ENCODE measurements around the gene SLC37A2. TPM values are rescaled to one million over a fixed set of nuclear protein-coding genes. Genes with fewer than 3 reads are reported as not detected.

Gene SLC37A2
- total and polyA plus RNA-seq, 8 donors, result 0.87 to 5.3 (median 3.2) TPM; not detected in 2

DNA sequence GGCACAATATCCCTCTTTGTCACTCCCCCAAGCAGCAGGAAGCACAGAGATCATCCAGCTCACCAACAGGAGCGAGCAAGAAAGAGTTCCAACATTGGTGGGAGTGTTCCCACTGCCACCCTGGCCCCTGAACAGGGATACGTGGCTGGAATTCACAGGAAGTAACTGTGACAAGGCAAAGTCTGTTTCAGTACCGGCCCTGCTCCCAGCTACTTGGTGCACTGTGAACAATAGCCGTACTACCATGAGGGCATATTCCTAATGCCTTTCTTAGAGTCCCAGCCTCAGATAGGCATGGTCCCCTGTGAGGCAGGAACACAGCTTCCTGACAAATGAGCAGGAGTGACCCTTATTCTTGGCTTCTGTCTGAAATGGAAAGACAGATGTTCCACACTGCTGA lies 1.8 kb upstream of the SLC37A2 start:
- H3K9me3 ChIP-seq, result no peaks in the 10 kb centered on the region
- 67 to 75% (median 73%) methylated on average over 4 of the region's 4 CpGs for WGBS, 5 donors
- no peak for DNase-seq
- TF ChIP-seq POLR2AphosphoS5 (IDR thresholded peaks at IDR 0.05), result no peak
- TF ChIP-seq, protein P1, sequence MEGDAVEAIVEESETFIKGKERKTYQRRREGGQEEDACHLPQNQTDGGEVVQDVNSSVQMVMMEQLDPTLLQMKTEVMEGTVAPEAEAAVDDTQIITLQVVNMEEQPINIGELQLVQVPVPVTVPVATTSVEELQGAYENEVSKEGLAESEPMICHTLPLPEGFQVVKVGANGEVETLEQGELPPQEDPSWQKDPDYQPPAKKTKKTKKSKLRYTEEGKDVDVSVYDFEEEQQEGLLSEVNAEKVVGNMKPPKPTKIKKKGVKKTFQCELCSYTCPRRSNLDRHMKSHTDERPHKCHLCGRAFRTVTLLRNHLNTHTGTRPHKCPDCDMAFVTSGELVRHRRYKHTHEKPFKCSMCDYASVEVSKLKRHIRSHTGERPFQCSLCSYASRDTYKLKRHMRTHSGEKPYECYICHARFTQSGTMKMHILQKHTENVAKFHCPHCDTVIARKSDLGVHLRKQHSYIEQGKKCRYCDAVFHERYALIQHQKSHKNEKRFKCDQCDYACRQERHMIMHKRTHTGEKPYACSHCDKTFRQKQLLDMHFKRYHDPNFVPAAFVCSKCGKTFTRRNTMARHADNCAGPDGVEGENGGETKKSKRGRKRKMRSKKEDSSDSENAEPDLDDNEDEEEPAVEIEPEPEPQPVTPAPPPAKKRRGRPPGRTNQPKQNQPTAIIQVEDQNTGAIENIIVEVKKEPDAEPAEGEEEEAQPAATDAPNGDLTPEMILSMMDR (IDR thresholded peaks at IDR 0.05), result no peak
- no peak for TF ChIP-seq POLR2A (IDR thresholded peaks at IDR 0.05)
- TF ChIP-seq EP300 (IDR thresholded peaks at IDR 0.05), result no peak
- H3K4me1 ChIP-seq, result peaks cover 0 to 17% (median 14%) of the 10 kb centered on the region in 4 donors
- intact Hi-C loops (cut with DNase I; ENCODE audit: low total_unique reads), result no loop called here
- H3K36me3 ChIP-seq, result no peaks in the 10 kb centered on the region
- H3K27ac ChIP-seq, result no peak overlapping the region
- H3K27me3 ChIP-seq, result peaks cover 0 to 14% (median 0%) of the 10 kb centered on the region in 3 donors
- H3K4me3 ChIP-seq, result no peak overlapping the region

- TF ChIP-seq, protein P1 (IDR thresholded peaks at IDR 0.05), result no peak
- TF ChIP-seq POLR2AphosphoS5 (IDR thresholded peaks at IDR 0.05), result no peak
- no peak for TF ChIP-seq POLR2A (IDR thresholded peaks at IDR 0.05)
- no peak for TF ChIP-seq EP300 (IDR thresholded peaks at IDR 0.05)
- Histone ChIP-seq H3K9me3 (no peaks in the 10 kb centered on the region), H3K4me3 (peak overlapping the region; percentile 58 to 66 (median 60)), H3K4me1 (peaks cover 0 to 17% (median 14%) of the 10 kb centered on the region in 4 donors), H3K27me3 (peaks cover 0 to 14% (median 3%) of the 10 kb centered on the region in 3 donors), H3K27ac (peak overlapping the region; percentile 53 to 83 (median 75)), H3K36me3 (no peaks in the 10 kb centered on the region)
- intact Hi-C loops (cut with DNase I; ENCODE audit: low total_unique reads), result no loop called here
- DNase-seq, result peak in 1 of 2 donors; percentile 25
- 42 to 47% (median 45%) methylated on average over 19 of the region's 19 CpGs for WGBS, 5 donors
Measured at GRCh38 chr11:125062218-125062930, 731 bp upstream of the SLC37A2 start.

- 6 to 41% (median 9%) methylated on average over 5 to 38 of the region's 38 CpGs for WGBS, 5 donors
- TF ChIP-seq EP300 (IDR thresholded peaks at IDR 0.05) (no peak), POLR2AphosphoS5 (IDR thresholded peaks at IDR 0.05) (no peak), POLR2A (IDR thresholded peaks at IDR 0.05) (no peak)
- TF ChIP-seq, protein P1 (IDR thresholded peaks at IDR 0.05), result no peak
- peak overlapping the region; percentile 53 to 83 (median 75) for H3K27ac ChIP-seq
- no peaks in the 10 kb centered on the region for H3K36me3 ChIP-seq
- peak overlapping the region; percentile 58 to 66 (median 60) for H3K4me3 ChIP-seq
- H3K9me3 ChIP-seq, result no peaks in the 10 kb centered on the region
- intact Hi-C loops (cut with DNase I; ENCODE audit: low total_unique reads), result no loop called here
- peaks cover 0 to 14% (median 3%) of the 10 kb centered on the region in 3 donors for H3K27me3 ChIP-seq
- peak in 1 of 2 donors; percentile 24 for DNase-seq
- peaks cover 0 to 17% (median 14%) of the 10 kb centered on the region in 4 donors for H3K4me1 ChIP-seq
Measured at GRCh38 chr11:125063429-125064043, 431 bp downstream of the SLC37A2 start.

- no peak for TF ChIP-seq EP300 (IDR thresholded peaks at IDR 0.05)
- TF ChIP-seq, protein P1 (IDR thresholded peaks at IDR 0.05), result no peak
- no peak for TF ChIP-seq POLR2AphosphoS5 (IDR thresholded peaks at IDR 0.05)
- TF ChIP-seq POLR2A (IDR thresholded peaks at IDR 0.05), result no peak
- Histone ChIP-seq H3K27ac (peak overlapping the region in 2 of 5 donors; percentile 75 to 78), H3K27me3 (peaks cover 0 to 14% (median 3%) of the 10 kb centered on the region in 3 donors), H3K4me1 (peaks cover 0 to 20% (median 14%) of the 10 kb centered on the region in 4 donors), H3K36me3 (no peaks in the 10 kb centered on the region), H3K9me3 (no peaks in the 10 kb centered on the region), H3K4me3 (peak overlapping the region in 3 of 4 donors; percentile 60 to 66 (median 61))
- WGBS, 5 donors, result 75 to 84% (median 83%) methylated on average over 7 of the region's 7 CpGs
- no peak for DNase-seq
- intact Hi-C loops (cut with DNase I; ENCODE audit: low total_unique reads), result no loop called here
Measured at GRCh38 chr11:125064070-125064469, 965 bp downstream of the SLC37A2 start.
